ENCODE data around the gene SRRM3. TPM values are rescaled to one million over a fixed set of nuclear protein-coding genes. Genes with fewer than 3 reads are reported as not detected.

The SRRM3 gene
- polyA plus RNA-seq, 2 of the 4 experiments (the other 2 are of a cell fraction) = 2.4 to 7.0 TPM

GRCh38 chr7:76165973-76166403 is 35.7 kb upstream of the SRRM3 start:
- H3K27ac ChIP-seq = peak overlapping the region; percentile 47 to 90
- DNase-seq (ENCODE audit: low read depth in 1 of 2, low spot score in 1 of 2) = no peak
- 86% methylated on average over 15 of the region's 15 CpGs for WGBS (ENCODE audit: missing lambda C conversion rate)
- peak overlapping the region; percentile 62 for H3K4me3 ChIP-seq
- TF ChIP-seq CHD4 (IDR thresholded peaks at IDR 0.05; ENCODE audit: borderline replicate concordance) (no peak), HEYL (CRISPR knock-in tag; IDR thresholded peaks at IDR 0.05) (0 out of 2 replicates have a peak, but pooled peaks have one; percentile 33), PHF8 (IDR thresholded peaks at IDR 0.05; ENCODE audit: borderline replicate concordance, low read depth) (0 out of 2 replicates have a peak, but pooled peaks have one; percentile 9)
- CTCF ChIA-PET = interaction anchor here (0.6 to 3.6 kb wide), 8 partner anchors 12 to 1246 kb away, joined by 3 to 37 read pairs (median 4); no protein-coding TSS in a partner anchor
- H3K4me2 ChIP-seq = peak overlapping the region; percentile 92
- FAIRE-seq = no peak
- POLR2A ChIA-PET = interaction anchor here (0.5 to 1.4 kb wide), 3 partner anchors 10 to 140 kb away, joined by 5 to 6 read pairs (median 5); no protein-coding TSS in a partner anchor
- ATAC-seq = no peak; a peak in 1 of 6 replicates
- 0 out of 3 replicates have a peak, but pooled peaks cover 4% of the 10 kb centered on the region for H3K4me1 ChIP-seq
- no peaks in the 10 kb centered on the region for H3K9me3 ChIP-seq

DNA sequence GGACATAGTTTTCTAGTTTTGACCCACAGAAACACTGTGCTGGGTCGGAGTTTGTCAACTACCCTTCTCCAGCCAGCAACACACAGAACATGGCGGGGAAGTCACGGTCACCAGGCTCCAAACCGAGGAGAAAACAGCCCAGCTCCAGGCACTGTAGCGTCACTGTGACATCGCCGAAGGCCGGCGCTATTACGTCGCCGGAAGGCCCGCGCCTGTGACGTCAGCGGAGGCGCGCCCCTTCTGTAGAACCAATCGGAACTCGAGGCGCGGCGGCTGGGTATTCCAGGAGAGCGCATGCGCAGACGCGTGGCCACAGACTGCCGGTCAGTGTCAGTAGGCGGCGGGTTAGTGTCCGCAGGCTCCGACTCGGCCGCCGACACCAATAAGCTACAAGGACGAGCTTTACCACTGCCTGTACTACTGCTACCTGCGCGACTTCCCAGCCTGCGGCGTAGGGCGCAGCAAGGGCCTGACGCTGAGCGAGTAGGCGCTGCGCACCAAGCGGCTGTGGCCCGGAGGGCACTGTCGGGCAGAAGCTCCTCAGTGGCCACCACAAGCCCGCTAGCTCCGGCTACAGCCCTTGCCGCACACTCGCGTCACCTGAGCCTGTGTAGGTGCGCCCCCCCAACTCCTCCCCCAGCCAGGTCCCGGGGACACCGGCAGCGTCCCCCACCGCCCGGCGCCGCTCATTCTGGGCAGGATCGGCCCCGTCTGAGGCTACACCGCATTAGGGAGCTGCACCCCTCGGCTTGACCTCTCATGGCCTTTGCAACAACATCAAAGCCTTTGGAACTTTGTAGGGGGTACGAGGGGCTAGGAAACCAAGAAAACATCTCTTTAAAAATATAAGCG is 35.1 kb upstream of the SRRM3 start:
- FAIRE-seq = no peak
- POLR2A ChIA-PET = interaction anchor here (0.5 to 1.4 kb wide), 5 partner anchors 11 to 140 kb away, joined by 3 to 6 read pairs (median 5); partner anchors contain the start of genes MDH2 and STYXL1
- ATAC-seq = peak; percentile 95 to 97
- no peak for TF ChIP-seq GATA3 (IDR thresholded peaks at IDR 0.05; ENCODE audit: borderline replicate concordance)
- TF ChIP-seq ESRRA (IDR thresholded peaks at IDR 0.05; ENCODE audit: borderline replicate concordance, low read length) = no peak
- no peak for TF ChIP-seq HEYL (CRISPR knock-in tag; IDR thresholded peaks at IDR 0.05)
- peak; percentile 44; the same call in 1 of the 2 replicates for TF ChIP-seq HOXB5 (CRISPR knock-in tag; IDR thresholded peaks at IDR 0.05)
- TF ChIP-seq RAD21 (conservative IDR thresholded peaks at IDR 0.05 in 1 of 2, IDR thresholded peaks at IDR 0.05 in 1 of 2) = 0 out of 5 replicates have a peak, but pooled peaks have one; percentile 10 to 22
- TF ChIP-seq CHD2 (IDR thresholded peaks at IDR 0.05; ENCODE audit: low read length, partially characterized antibody) = no peak
- TF ChIP-seq, protein P1, sequence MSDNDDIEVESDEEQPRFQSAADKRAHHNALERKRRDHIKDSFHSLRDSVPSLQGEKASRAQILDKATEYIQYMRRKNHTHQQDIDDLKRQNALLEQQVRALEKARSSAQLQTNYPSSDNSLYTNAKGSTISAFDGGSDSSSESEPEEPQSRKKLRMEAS (IDR thresholded peaks at IDR 0.05) = peak; percentile 50
- no peak for TF ChIP-seq HOXA7 (CRISPR knock-in tag; IDR thresholded peaks at IDR 0.05)
- no peak for TF ChIP-seq EHF (CRISPR knock-in tag; IDR thresholded peaks at IDR 0.05)
- no peak for TF ChIP-seq FOSL2 (IDR thresholded peaks at IDR 0.05)
- no peak for TF ChIP-seq FOSL2 (CRISPR knock-in tag; IDR thresholded peaks at IDR 0.05)
- no peak for TF ChIP-seq SREBF2 (IDR thresholded peaks at IDR 0.05)
- TF ChIP-seq ZSCAN20 (CRISPR knock-in tag; IDR thresholded peaks at IDR 0.05) = no peak
- TF ChIP-seq KDM5A (IDR thresholded peaks at IDR 0.05) = no peak
- TF ChIP-seq BHLHE40 (IDR thresholded peaks at IDR 0.05; ENCODE audit: low read depth, low read length) = no peak
- TF ChIP-seq ZNF302 (CRISPR knock-in tag; IDR thresholded peaks at IDR 0.05) = no peak
- peak; percentile 92 for TF ChIP-seq POLR2A (IDR thresholded peaks at IDR 0.05; ENCODE audit: low read length)
- no peak for TF ChIP-seq HDAC2 (IDR thresholded peaks at IDR 0.05)
- TF ChIP-seq ZFP36 (IDR thresholded peaks at IDR 0.05; ENCODE audit: borderline replicate concordance, partially characterized antibody) = no peak
- TF ChIP-seq, protein P2, sequence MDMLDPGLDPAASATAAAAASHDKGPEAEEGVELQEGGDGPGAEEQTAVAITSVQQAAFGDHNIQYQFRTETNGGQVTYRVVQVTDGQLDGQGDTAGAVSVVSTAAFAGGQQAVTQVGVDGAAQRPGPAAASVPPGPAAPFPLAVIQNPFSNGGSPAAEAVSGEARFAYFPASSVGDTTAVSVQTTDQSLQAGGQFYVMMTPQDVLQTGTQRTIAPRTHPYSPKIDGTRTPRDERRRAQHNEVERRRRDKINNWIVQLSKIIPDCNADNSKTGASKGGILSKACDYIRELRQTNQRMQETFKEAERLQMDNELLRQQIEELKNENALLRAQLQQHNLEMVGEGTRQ (IDR thresholded peaks at IDR 0.05) = no peak
- TF ChIP-seq CHD4 (IDR thresholded peaks at IDR 0.05; ENCODE audit: borderline replicate concordance) = no peak
- TF ChIP-seq EP300 (IDR thresholded peaks at IDR 0.05) = no peak
- no peak for TF ChIP-seq PHF8 (IDR thresholded peaks at IDR 0.05; ENCODE audit: borderline replicate concordance, low read depth)
- TF ChIP-seq E2F6 (IDR thresholded peaks at IDR 0.05; ENCODE audit: borderline replicate concordance, low read depth) = no peak; the same call in 1 of the 2 replicates
- no peak for TF ChIP-seq KDM1A (IDR thresholded peaks at IDR 0.05; ENCODE audit: low read depth)
- TF ChIP-seq FOSB (CRISPR knock-in tag; IDR thresholded peaks at IDR 0.05) = no peak
- no peak for TF ChIP-seq EHMT2 (IDR thresholded peaks at IDR 0.05; ENCODE audit: low read depth)
- TF ChIP-seq, protein P3, sequence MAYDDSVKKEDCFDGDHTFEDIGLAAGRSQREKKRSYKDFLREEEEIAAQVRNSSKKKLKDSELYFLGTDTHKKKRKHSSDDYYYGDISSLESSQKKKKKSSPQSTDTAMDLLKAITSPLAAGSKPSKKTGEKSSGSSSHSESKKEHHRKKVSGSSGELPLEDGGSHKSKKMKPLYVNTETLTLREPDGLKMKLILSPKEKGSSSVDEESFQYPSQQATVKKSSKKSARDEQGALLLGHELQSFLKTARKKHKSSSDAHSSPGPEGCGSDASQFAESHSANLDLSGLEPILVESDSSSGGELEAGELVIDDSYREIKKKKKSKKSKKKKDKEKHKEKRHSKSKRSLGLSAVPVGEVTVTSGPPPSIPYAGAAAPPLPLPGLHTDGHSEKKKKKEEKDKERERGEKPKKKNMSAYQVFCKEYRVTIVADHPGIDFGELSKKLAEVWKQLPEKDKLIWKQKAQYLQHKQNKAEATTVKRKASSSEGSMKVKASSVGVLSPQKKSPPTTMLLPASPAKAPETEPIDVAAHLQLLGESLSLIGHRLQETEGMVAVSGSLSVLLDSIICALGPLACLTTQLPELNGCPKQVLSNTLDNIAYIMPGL (CRISPR knock-in tag; IDR thresholded peaks at IDR 0.05; ENCODE audit: borderline replicate concordance) = no peak
- peak; percentile 49; the same call in 1 of the 3 replicates for TF ChIP-seq BCL3 (IDR thresholded peaks at IDR 0.05)

More for the DNA sequence above, 35.1 kb upstream of the SRRM3 start:
- Histone ChIP-seq H3K4me3 (peak overlapping the region; percentile 62), H3K27ac (peak overlapping the region; percentile 73 to 90), H3K9me3 (no peaks in the 10 kb centered on the region), H3K4me1 (0 out of 3 replicates have a peak, but pooled peaks cover 4% of the 10 kb centered on the region), H3K4me2 (peak overlapping the region; percentile 92)
- peak; percentile 94 to 98 for DNase-seq (ENCODE audit: low read depth in 1 of 2, low spot score in 1 of 2)
- CTCF ChIA-PET = interaction anchor here (0.5 to 3.6 kb wide), 15 partner anchors 11 to 1245 kb away, joined by 3 to 37 read pairs (median 3); no protein-coding TSS in a partner anchor
- 5% methylated on average over 26 of the region's 67 CpGs for WGBS (ENCODE audit: missing lambda C conversion rate)
